CD4-positive, alpha-beta T cell treated with Interleukin-15 for 1 hour (primary cell): ENCODE results near the gene THSD8.

Experiments used
- DNase-seq: peaks from one replicate; pipeline ENCODE4 v3.0.0-alpha.2; 2020

The THSD8 gene

DNA sequence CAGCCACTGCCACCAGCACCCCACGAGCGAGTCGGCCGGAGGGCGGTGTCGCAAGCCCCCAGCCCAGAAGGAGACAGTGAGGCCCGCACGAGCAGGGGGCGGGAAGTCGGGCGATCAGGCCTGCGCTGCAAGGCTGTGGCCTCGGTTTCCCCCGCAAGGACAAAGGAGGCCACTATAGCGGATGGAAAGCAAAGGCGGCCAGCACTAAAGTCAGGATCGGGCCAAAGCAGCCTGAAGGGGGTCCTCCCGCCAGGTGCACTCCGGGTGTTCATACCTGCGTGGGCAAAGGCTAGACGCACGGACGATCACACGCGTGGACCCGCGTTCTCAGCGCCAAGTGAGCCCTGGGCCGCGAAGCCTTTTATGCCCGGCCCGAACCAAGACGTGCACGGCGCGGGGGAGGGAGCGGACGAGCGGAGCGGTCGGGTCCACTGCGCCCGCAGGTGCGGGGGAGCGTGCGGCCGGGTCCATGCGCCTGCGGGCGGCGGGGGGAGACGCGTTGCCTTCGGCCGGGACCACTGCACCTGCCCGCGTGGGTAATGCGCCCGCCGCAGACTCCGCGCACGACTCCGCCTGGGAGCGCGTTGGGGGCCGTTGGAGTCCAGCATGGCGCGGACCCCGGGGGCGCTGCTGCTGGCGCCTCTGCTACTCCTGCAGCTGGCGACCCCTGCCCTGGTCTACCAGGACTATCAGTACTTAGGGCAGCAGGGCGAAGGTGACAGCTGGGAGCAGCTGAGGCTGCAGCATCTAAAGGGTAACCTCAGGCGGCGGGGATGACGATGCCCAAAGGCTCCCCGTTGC lies at the start of gene THSD8, which contains the start of gene PRDX2:
Gene THSD8, plus strand, starts transcription at position 604 of the 801 bp plus-strand sequence. Its CDS starts 3 bp downstream, at position 607.
Gene PRDX2, minus strand, starts transcription at position 335 of the 801 bp plus-strand sequence. CDS start 539 bp downstream, outside the sequence.
- peak; percentile 76 for DNase-seq

DNA sequence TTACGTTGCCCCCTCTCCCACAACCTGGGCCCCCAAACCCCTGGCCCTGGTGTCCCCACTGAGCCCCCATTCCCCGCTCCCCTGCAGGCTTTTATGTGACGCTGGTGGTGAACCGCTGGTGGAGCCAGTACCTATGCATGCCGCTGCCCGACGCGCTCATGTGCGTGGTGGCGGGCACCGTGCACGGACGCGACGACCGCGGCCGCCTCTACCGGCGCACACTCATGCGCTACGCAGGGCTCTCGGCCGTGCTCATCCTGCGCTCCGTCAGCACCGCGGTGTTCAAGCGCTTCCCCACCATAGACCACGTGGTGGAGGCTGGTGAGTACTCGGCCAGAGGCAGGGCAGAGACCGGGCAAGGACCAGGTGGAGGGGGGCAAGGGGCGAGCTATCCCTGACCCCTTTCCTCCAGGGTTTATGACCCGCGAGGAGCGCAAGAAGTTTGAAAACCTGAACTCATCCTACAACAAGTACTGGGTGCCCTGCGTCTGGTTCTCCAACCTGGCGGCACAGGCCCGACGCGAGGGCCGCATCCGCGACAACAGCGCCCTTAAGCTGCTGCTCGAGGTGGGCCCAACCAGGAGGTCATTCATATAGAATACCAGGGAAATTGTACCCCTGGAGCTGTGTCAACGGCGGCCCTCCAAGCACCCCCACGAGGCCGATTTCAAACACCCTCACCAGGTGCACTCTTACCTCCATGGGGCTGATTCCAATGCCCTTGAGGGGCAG lies 47.2 kb upstream of the THSD8 start:
- no peak for DNase-seq

DNA sequence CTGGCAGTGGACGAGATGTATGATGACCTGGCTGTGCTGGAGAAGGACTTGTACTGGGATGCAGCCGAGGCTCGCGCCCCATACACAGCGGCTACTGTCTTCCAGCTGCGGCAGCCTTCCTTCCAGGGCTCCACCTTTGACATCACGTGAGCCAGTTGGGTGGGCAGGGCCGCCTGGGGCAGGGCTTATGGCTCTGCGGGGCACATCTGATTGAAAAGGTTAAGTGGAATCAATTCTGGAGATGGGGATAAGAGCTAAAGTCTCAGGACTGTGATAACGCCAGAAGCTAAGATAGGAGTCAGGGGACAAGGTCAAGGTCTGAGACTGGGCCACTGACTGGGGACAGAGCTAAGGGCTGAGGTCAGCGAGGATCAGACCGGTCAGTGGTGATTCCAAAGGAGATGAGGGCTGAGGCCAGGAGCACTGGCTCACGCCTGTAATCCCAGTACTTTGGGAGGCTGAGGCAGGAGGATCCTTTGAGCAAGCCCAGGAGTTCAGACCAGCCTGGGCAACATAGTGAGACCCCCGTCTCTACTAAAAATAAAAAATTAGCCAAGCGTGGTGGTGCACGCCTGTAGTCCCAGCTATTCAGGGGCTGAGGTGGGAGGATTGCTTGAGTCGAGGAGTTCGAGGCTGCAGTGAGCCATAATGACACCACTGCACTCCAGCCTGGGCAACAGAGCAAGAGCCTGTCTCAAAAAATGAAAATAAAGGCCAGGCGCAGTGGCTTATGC lies 45.6 kb upstream of the THSD8 start:
- no peak for DNase-seq

DNA sequence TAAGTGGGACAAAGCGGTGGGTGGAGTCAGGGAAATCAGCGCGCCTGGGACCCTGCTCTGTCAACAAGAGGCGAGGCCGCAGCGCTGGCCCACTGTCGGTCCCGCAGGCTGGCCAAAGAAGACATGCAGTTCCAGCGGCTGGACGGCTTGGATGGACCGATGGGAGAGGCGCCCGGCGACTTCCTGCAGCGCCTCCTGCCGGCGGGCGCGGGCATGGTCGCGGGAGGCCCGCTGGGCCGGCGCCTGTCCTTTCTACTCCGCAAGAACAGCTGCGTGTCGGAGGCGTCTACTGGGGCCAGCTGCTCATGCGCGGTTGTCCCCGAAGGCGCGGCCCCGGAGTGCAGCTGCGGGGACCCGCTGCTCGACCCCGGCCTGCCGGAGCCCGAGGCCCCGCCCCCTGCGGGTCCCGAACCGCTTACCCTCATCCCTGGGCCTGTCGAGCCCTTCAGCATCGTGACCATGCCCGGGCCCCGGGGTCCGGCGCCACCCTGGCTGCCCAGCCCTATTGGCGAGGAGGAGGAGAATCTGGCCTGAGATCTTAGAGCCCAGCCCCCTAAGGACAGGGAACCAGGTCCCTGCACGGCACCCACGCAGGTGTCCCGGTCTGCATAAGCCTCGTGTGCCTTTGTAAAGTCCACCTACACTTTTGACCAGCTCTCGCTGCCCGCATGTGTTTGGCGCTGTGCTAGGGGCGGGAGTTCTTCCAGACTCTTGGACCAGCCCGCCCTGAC lies 44.2 kb upstream of the THSD8 start:
- DNase-seq: peak; percentile 67

DNA sequence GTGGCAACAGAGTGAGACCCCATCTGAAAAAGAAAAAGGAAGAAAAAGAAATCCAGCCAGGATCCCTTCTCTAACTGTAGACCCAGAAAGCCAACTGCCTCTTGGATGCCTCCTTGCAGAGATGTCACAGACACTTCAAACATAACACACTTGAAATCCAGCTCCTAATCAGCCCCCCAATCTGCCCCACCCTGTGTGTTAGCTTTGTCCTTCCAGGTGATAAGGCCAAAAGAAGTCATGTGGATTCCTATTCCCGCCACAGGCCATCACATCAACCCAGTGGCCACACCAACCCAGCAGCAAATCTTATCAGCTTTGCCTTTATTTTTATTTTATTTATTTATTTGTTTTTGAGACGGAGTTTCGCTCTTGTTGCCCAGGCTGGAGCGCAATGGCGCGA lies 42.2 kb upstream of the THSD8 start:
- no peak for DNase-seq

DNA sequence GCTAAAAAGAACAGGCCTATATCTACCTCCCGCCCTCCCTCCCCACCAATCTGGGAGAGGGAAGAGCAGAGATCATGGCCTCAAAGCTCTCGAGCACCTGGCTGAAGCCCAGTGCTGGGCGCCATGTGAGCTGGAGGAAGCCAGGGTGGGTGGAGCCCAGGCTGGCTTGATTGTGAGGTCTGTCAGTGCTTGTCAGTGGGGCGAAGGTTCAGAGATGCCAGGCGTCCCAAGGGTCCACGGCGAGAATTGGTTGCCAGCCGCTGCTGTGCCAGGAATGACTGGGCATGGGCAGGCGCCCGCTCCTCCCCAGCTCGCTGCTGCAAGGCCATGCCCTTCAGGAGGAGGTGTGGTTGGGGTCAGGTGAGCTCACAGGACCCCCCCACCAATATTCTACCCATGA lies 38.8 kb upstream of the THSD8 start:
- no peak for DNase-seq

DNA sequence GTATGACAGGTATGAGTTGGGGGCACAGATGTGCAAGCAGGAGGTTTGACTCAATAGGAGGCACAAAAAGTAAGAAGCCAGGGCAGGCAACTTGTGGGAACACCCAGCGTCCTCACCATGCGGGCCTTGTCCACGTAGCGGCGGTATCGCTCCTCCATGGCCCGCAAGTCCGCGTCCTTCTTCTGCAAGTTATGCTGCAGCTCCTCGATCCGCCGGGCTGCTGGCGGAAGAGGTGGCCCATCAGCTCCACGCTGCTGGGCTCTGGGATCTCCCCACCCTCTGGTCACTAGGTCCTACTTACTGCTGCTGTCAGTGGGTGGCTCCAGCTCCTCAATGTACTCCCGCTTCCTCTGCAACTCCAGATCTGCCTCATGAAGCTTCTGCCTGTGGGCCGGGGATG lies 37.2 kb upstream of the THSD8 start:
- no peak for DNase-seq

DNA sequence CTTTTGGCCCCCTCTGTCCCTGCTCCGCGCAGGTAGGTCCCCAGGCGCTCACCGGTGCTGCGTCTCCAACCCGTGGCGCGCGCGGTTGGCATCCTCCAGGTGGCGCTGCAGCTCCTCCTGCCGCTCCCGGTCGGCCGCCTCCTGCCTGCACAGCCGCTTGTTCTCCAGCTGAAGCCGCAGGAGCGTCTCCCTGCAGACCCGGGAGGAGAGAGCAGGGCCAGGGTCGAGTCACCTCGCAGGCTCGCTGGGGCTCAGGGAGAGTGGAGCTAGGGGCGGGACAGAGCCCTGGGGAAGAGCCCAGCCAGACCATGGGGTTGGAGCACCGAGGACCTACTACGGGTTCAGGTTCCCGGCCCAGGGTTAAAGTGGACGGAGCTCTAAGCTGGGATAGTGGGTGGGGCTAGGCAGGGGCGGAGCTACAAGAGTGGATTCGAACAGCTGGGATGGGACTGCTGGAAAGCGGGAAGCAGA lies 35.8 kb upstream of the THSD8 start:
- DNase-seq: peak; percentile 81

DNA sequence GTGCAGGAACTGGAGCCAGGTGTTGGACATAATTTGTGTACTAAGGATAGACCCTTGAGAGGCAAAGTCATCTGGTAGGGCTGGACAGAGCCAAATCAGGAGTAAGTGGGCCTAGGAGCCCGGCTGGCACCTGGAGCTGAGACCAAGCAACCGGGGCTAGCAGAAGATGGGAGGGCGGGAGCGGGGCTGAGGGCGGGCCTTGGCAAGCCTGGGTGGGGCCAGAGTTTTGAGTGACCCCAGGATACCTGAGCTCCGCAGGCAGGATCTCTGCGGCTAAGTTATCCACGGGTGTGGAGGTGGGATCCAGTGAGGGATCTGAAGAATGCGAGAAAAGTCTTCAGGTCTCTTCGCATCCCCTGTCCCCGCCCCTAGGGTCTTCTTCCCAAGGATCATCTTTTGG lies 34.7 kb upstream of the THSD8 start:
- no peak for DNase-seq

DNA sequence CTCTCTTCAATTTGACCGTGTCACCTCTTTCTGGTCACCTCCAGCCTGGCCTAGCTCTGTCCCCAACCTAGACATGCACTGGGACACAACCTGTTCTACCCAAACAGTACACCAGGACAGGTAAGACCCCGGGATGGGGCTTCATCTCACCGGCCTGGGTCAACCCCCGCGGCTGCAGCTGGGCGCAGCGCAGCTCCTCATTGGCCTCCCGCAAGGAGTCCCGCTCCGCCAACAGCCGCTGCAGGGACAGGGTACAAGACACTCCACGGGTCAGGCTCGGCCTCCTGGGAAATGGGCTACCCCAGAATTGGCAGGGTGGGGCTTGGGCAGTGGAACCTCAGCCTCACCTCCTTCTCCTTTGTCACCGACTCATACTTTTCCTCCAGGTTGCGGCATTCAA lies 34.2 kb upstream of the THSD8 start:
- DNase-seq: no peak

DNA sequence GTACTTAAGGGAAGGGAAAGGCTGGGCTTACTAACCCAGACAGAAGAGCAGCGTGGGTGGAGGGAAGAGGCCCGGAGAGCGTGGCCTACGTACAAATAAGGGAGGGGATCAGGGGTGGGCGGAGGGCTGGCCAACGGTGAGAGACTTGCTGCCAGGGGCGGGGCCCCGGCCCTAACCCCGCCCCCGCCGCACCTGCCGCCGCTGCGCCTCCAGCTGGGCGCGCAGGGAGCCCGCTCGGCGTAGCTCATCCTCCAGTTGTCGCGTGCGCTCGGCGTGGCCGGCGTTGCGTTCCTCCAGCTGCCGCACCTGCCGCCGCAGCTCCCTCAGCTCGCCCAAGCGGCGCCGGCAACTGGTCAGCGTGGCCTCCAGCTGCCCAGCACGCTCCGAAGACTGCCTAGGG lies 32.2 kb upstream of the THSD8 start:
- peak; percentile 78 for DNase-seq

DNA sequence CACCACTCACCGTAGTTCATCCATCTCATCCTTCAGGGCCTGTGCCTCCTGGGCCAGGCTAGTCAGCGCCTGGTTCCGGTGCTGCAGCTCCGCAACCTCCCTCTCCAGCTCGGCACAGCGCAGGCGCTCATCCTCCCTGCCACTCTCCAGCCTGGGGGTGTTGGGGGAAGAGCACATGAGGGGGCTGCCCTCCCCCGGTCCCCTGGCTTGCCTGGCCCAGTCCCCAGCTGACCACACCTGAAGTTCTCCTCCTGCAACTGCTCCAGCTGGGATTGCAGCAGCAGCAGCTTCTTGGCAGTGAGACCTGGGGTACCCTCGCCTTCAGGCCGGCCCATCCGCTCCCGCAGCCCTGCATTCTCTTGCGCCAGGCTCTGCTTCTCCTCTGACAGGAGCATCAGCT lies 30.9 kb upstream of the THSD8 start:
- no peak for DNase-seq

DNA sequence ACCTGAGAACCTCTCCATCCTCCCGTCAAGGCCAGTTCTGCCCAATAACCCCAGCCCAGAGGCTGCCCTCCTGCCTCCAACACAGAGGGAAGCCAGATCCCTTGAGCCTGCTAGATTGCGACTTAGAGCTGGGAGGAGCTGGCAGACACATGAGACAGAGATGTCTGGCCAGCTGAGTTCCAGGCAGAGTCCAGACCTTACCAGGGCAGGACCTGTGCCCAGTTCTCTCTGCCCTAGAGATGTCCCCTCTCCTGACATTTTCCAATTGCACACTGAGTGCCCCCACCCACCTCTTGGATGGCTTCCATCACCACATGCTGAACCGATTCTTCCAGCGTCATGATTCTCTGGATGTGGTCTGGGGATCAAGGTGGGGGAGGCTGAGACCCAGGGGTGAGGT lies 29.5 kb upstream of the THSD8 start:
- no peak for DNase-seq

DNA sequence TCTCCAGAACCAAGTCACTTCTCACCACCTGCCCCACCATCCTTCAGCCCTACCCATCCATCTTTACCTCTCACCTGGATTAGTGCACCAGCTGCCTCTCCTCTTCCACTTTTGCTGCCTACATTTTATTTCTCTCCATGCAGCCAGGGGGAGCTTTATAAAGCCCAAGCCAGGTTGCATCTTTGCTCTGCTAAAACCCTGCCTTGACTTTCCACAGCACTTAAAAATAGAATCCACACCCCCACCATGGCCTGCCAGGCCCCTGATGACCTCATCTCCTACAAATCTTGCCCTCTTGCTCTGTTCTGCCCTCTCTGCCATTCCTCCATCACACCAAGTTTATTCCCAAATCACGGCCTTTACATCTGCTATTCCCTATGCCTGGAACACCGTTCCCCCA lies 28.3 kb upstream of the THSD8 start:
- no peak for DNase-seq

DNA sequence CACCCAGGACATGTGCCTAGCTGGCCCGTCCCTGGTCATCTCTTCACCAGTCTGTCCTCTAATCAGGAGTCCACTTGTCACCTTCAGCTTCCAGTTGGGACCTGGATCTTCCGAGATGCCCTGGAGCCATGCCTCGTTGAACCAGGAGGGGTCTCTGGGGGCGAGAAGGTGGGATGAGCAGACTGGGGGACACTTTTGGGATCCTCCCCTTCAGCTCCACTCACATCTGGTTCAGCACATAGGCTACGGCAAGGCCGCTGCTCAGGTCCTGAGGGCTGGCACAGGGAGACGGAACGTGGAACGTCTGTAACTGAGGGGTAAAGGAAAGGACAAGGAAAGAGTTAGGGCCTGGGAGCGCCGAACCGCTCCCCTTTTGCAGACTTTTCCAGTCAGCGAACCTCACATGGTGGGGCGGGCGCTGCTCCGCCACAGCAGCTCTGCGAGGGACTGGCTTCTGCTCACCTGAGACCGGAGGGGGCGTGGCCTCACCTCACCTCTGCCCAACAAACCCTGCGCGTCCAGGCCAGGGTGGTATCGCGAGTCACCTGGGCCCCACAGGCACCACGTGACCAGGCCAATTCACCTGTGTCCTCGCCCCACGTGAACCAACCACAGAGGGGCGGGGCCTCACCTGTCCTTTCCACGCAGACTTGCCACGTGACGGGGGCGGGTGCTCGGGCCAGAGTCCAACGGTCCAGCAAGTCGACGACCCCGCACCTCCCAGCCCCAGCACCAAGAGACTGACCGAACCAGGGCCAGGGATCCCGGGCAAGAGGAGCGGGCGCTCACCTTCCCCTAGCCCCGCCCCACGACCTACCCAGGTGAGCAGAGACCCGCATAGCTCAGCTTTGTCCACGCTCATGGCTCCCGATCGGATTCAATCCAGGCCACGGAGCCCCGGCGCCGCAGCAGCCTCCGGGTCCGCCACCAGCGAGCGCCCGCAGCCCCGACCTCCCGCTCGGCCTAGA lies 27.0 kb upstream of the THSD8 start, which contains the start of gene HOOK2:
Gene HOOK2, minus strand, starts transcription at position 965 of the 968 bp plus-strand sequence. Its CDS starts 103 bp downstream, at position 862.
- peak; percentile 71 for DNase-seq

DNA sequence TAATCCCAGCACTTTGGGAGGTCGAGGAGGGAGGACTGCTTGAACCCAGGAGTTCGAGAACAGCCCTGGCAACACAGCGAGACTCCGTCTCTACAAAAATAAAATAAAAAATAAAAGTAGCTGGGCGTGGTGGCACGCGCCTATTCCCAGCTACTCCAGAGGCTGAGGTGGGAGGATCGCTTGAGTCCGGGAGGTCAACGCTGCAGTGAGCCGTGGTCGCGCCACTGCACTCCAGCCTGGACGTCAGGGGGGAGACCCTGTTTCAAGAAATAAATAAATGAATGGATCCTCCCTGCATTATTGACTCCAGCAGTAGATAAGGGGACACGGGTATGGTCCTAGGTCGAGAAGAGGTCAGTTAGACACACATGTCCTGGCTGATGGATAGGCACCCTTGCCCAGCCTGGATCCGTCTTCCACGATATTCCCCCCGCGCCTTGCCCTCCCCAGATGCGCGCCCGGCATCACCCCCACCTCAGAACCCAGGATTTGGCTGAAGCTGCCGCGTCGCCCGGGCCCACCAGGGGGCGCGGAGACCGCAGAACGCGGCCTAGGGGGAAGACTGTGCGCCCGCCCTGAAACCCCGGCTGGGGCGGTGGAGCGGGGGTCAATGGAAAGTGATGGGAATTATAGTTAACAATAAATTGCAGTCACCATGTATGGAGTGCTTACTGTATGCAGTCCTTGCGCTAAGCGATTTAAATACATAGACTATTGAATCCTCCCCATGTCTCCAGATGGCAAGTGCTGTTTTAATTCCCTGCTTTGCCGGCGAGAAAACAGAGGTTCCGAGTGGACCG lies 24.5 kb upstream of the THSD8 start:
- DNase-seq: peak; percentile 79

DNA sequence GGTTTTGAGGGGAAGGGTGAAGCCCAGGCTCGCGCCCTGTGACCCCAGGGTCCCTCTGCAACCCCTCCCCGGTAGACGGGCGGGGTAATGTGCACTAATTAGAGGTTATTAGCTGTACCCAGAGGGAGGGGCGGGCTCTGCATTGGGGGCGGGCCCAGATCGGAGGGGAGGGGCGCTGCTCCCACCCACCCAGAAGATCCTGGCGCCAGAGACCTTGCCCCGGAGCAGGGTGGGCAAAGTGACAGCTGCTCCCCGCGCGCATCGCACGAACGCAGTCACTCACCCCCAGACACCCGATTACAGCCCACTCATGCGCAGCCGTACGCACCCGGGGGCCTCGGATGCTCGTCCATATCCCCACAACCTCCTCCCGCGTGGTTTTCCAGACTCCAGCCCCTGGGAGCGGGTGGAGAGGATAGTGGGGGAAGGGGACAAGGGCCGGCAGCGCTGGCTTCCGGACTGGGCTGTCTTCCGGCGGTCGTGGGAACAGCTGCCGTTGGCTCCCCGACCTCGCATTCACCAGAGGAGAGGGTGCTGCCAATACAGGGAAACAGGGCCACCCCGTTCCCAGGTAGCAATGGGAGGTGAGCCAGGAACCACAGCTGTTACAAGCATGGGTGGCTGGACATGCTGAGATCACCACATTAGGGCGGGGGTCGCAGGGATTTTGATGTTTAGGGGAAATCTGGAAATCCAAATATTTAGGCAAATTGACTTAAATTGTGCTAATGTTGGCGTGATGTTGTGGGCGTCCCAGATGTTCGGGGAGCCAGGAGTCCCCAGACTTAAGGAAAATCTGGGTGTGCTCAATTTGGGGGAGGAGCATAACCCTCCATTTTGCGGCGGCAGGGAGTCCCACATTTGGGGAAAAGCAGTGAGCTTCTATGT lies 23.6 kb upstream of the THSD8 start:
- DNase-seq: peak; percentile 67

DNA sequence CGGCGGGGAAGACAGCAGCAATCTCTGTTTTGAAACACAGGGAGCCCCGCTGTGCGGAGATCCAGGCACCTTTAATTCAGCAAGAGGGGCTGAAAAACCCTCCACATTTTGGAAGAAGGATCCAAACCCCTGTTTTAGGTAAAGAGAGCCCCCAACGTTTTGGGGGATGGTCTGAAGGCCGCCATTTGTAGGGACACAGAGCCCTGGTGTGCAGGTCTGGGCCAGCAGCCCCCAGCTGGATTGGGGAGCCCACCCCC lies 23.0 kb upstream of the THSD8 start:
- DNase-seq: no peak

DNA sequence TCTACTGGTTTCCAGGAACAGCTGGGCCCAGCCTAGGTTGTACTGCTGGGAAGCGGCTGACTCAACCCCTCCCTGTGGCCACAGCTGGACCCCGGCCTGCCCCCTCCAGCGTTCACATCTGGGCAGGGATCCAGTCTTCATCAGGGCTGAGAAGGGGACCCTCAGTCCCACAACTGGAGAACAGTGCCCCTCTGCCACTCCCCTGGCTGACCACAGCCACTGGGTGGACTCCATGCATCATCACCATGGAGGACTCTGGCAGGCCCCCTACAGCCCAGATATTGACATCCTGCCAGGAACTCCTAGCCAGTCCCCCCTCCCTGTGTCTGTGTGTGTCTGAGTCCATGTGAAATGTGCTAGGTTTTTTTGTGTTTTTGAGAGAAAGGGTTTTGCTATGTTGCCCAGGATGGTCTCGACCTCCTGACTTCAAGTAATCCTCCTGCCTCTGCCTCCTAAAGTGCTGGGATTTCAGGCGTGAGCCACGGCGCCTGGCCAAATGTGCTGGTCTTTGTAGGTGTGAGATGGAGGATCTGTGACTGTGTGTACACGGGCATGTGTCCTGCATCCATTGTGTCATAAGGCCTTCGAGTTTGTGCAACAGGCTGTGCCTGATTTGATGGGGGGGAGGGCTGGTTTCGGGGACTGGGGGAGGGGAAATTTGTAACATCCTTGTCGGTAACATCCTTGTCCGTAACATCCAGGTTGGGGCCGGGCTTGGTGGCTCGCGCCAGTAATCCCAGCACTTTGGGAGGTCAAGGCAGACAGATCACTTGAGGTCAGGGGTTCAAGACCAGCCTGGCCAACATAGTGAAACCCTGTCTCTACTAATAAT lies 22.5 kb upstream of the THSD8 start:
- no peak for DNase-seq
